Neural progenitor cell (in vitro differentiated cells): ENCODE data around the gene RAB17. TPM values are rescaled to one million over a fixed set of nuclear protein-coding genes. Genes with fewer than 3 reads are reported as not detected.
A peak's percentile ranks its signal among the peaks of the same experiment; 100 is the strongest.

Source experiments
- DNase-seq: peaks from one replicate; pipeline ENCODE4 v3.0.0-alpha.2; 2016; ENCODE audit warnings: low spot score
- H2AFZ ChIP-seq: fragments of 200-600 bp; sonication (generic); replicated peaks from 2 replicates; pipeline ENCODE4 v1.6.1; 2016; ENCODE audit warnings: antibody characterized with exemption
- H3F3A ChIP-seq: fragments of 200-600 bp; sonication (generic); 2 replicates; pipeline ENCODE4 v1.6.1; 2016; ENCODE audit warnings: antibody characterized with exemption, low read depth
- H3K27ac ChIP-seq: fragments of 200-600 bp; sonication (generic); 2 replicates; pipeline ENCODE4 v1.5.1; 2016; ENCODE audit warnings: mild to moderate bottlenecking
- H3K27me3 ChIP-seq: fragments of 200-600 bp; sonication (generic); 2 replicates; pipeline ENCODE4 v1.6.1; 2016; ENCODE audit warnings: mild to moderate bottlenecking, moderate library complexity
- H3K36me3 ChIP-seq: fragments of 200-600 bp; sonication (generic); 2 replicates; pipeline ENCODE4 v1.5.1; 2016
- H3K4me1 ChIP-seq: fragments of 200-600 bp; sonication (generic); 2 replicates; pipeline ENCODE4 v1.6.1; 2016; ENCODE audit warnings: mixed run types
- H3K4me2 ChIP-seq: fragments of 200-600 bp; sonication (generic); 2 replicates; pipeline ENCODE4 v1.6.1; 2016
- H3K4me3 ChIP-seq: fragments of 200-600 bp; sonication (generic); 2 replicates; pipeline ENCODE4 v1.5.1; 2016
- H3K79me2 ChIP-seq: fragments of 200-600 bp; sonication (generic); 2 replicates; pipeline ENCODE4 v1.6.1; 2016; ENCODE audit warnings: low read depth
- H3K9ac ChIP-seq: fragments of 200-600 bp; sonication (generic); 2 replicates; pipeline ENCODE4 v1.6.1; 2016
- H3K9me3 ChIP-seq: fragments of 200-600 bp; sonication (generic); 2 replicates; pipeline ENCODE4 v1.5.1; 2016; ENCODE audit warnings: low read depth
- H4K20me1 ChIP-seq: fragments of 200-600 bp; sonication (generic); 2 replicates; pipeline ENCODE4 v1.6.1; 2016; ENCODE audit warnings: low read depth
- H3K27ac Mint-ChIP-seq: 3 replicates; pipeline ENCODE4 v1.8.0; 2021; ENCODE audit warnings: mixed read lengths
- H3K27me3 Mint-ChIP-seq: 2 replicates; pipeline ENCODE4 v1.8.0; 2022; ENCODE audit warnings: low read depth, mild to moderate bottlenecking, inconsistent platforms, moderate library complexity, mixed read lengths; ENCODE audit not compliant: insufficient read depth
- H3K36me3 Mint-ChIP-seq: 3 replicates; pipeline ENCODE4 v1.8.0; 2021; ENCODE audit warnings: mixed read lengths
- H3K4me1 Mint-ChIP-seq: 3 replicates; pipeline ENCODE4 v1.8.0; 2021; ENCODE audit warnings: mixed read lengths
- H3K4me3 Mint-ChIP-seq: 3 replicates; pipeline ENCODE4 v1.8.0; 2021; ENCODE audit warnings: mild to moderate bottlenecking, moderate library complexity, mixed read lengths
- H3K9me3 Mint-ChIP-seq: 3 replicates; pipeline ENCODE4 v1.8.0; 2020; ENCODE audit warnings: mixed read lengths
- CTCF ChIP-seq: fragments of 200-600 bp; sonication (generic); IDR thresholded peaks from 2 replicates; pipeline ENCODE4 v1.5.1; 2017; ENCODE audit warnings: antibody characterized with exemption, mild to moderate bottlenecking
- EZH2 ChIP-seq: fragments of 200-600 bp; sonication (generic); IDR thresholded peaks from 2 replicates; pipeline ENCODE4 v1.6.1; 2017; ENCODE audit warnings: antibody characterized with exemption, mild to moderate bottlenecking, moderate library complexity
- EZH2phosphoT487 ChIP-seq: fragments of 200-600 bp; sonication (generic); IDR thresholded peaks from 2 replicates; pipeline ENCODE4 v1.6.1; 2017; ENCODE audit warnings: antibody characterized with exemption
- total RNA-seq: library from RNA; depleted of rRNA; stranded (reverse); fragments of >200 nt; gene quantifications from 2 replicates; pipeline ENCODE4 v1.2.3, GENCODE V29; 2015; ENCODE audit warnings: low replicate concordance

The RAB17 gene
- 0.43 TPM in 1 of 2 replicates, not detected in the other for total RNA-seq

GRCh38 chr2:237590272-237591140 is at the start of gene RAB17:
RAB17 (minus strand) TSS chr2:237590734; CDS start chr2:237586154, 4,580 bp downstream.
- Mint-ChIP-seq H3K9me3 (peaks cover 4% of the 10 kb centered on the region), H3K4me1 (peaks cover 28% of the 10 kb centered on the region), H3K36me3 (no peaks in the 10 kb centered on the region), H3K4me3 (no peak within 1 kb of the TSS), H3K27ac (peak within 1 kb of the TSS; percentile 7), H3K27me3 (peaks cover 8% of the 10 kb centered on the region)
- peaks cover 18% of the 10 kb centered on the region for H4K20me1 ChIP-seq
- H3K36me3 ChIP-seq: no peaks in the 10 kb centered on the region
- no peaks in the 10 kb centered on the region for H3K79me2 ChIP-seq
- H2AFZ ChIP-seq: no peak within 1 kb of the TSS
- H3K27me3 ChIP-seq: peaks cover 22% of the 10 kb centered on the region
- peaks cover 22% of the 10 kb centered on the region for H3K4me1 ChIP-seq
- peaks cover 17% of the 10 kb centered on the region for H3F3A ChIP-seq
- H3K9ac ChIP-seq: no peak within 1 kb of the TSS
- H3K27ac ChIP-seq: no peak within 1 kb of the TSS
- no peak within 1 kb of the TSS for H3K4me3 ChIP-seq
- H3K9me3 ChIP-seq: no peaks in the 10 kb centered on the region
- TF ChIP-seq EZH2phosphoT487 (no peak), EZH2 (no peak), CTCF (no peak)
- no peak for DNase-seq
- H3K4me2 ChIP-seq: no peak within 1 kb of the TSS

GRCh38 chr2:237639836-237640220 is 49.3 kb upstream of the RAB17 start:
- Histone ChIP-seq H3K27me3 (peaks cover 5% of the 10 kb centered on the region), H3K4me1 (no peaks in the 10 kb centered on the region), H3K27ac (no peak overlapping the region), H4K20me1 (no peaks in the 10 kb centered on the region), H3K9ac (no peak overlapping the region), H3K9me3 (no peaks in the 10 kb centered on the region), H2AFZ (no peak overlapping the region), H3K4me3 (no peak overlapping the region), H3F3A (peaks cover 5% of the 10 kb centered on the region), H3K4me2 (no peak overlapping the region), H3K36me3 (no peaks in the 10 kb centered on the region), H3K79me2 (no peaks in the 10 kb centered on the region)
- H3K27me3 Mint-ChIP-seq: peaks cover 2% of the 10 kb centered on the region
- no peaks in the 10 kb centered on the region for H3K4me1 Mint-ChIP-seq
- H3K9me3 Mint-ChIP-seq: peaks cover 32% of the 10 kb centered on the region
- peaks cover 47% of the 10 kb centered on the region for H3K36me3 Mint-ChIP-seq
- no peak for DNase-seq
- no peak overlapping the region for H3K27ac Mint-ChIP-seq
- no peak for TF ChIP-seq EZH2phosphoT487
- no peak for TF ChIP-seq EZH2
- TF ChIP-seq CTCF: no peak
- no peak overlapping the region for H3K4me3 Mint-ChIP-seq

DNA sequence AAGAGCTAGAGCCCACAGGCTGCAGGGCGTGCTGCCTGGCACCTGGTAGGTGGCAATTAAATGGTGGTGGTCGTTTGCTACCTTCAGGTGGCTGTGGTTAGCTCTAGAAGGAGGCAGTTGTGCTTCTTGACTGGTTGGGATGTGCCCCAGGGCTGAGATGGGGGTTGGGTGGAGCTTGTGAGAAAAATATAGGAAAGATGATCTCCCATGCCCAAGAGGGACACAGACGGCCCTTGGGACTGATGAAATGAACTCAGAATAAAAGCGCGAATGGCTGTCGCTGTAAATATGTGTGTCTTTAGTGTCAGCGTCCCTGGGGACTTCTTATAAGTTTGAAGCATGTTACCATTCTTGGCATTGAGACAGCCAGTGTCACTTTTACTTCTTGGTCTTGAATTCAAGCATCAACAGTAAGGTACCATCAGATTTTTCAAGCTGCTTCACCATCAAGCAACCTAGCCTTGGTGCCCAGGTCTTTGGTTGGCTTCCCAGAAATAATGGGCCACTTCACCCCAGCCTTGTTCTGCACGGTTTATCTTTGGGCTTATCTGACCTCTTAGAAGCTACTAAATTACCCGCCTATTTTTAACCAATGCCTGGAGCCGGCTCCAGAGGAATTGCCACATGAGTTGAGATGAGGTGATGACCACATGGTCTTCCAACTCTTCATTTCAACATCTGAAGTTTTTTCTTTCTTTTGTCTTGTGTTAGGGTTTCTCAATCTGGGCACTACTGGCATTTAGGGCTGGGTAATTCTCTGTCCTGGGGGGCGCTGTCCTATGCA is 48.7 kb upstream of the RAB17 start:
- Histone ChIP-seq H3K4me3 (no peak overlapping the region), H2AFZ (no peak overlapping the region), H3K27ac (no peak overlapping the region), H4K20me1 (no peaks in the 10 kb centered on the region), H3K36me3 (no peaks in the 10 kb centered on the region), H3K79me2 (no peaks in the 10 kb centered on the region), H3F3A (peaks cover 5% of the 10 kb centered on the region), H3K9ac (no peak overlapping the region), H3K4me1 (no peaks in the 10 kb centered on the region), H3K27me3 (peaks cover 5% of the 10 kb centered on the region), H3K9me3 (no peaks in the 10 kb centered on the region), H3K4me2 (no peak overlapping the region)
- no peak overlapping the region for H3K4me3 Mint-ChIP-seq
- DNase-seq: no peak
- H3K27me3 Mint-ChIP-seq: peaks cover 2% of the 10 kb centered on the region
- TF ChIP-seq EZH2phosphoT487 (no peak), CTCF (no peak), EZH2 (no peak)
- H3K4me1 Mint-ChIP-seq: no peaks in the 10 kb centered on the region
- peaks cover 48% of the 10 kb centered on the region for H3K36me3 Mint-ChIP-seq
- peaks cover 37% of the 10 kb centered on the region for H3K9me3 Mint-ChIP-seq
- H3K27ac Mint-ChIP-seq: no peak overlapping the region
